GM23248 (cell line): Measurements from ENCODE around the gene RAC2. TPM values are rescaled to one million over a fixed set of nuclear protein-coding genes. Genes with fewer than 3 reads are reported as not detected.

Experiments
- DNase-seq: peaks from one replicate; pipeline ENCODE4 v3.0.0-alpha.2; 2015
- H2AFZ ChIP-seq: fragments of 200-600 bp; sonication (generic); 2 replicates; pipeline ENCODE4 v1.6.1; 2016; ENCODE audit warnings: antibody characterized with exemption
- H3F3A ChIP-seq: fragments of 200-600 bp; sonication (generic); 2 replicates; pipeline ENCODE4 v1.6.1; 2016; ENCODE audit warnings: mild to moderate bottlenecking, antibody characterized with exemption, mixed run types; ENCODE audit not compliant: insufficient read depth
- H3K27ac ChIP-seq: fragments of 200-600 bp; sonication (generic); 2 replicates; pipeline ENCODE4 v1.5.1; 2016; ENCODE audit warnings: mild to moderate bottlenecking
- H3K27me3 ChIP-seq: fragments of 200-600 bp; sonication (generic); replicated peaks from 2 replicates; pipeline ENCODE4 v1.6.1; 2016; ENCODE audit warnings: mild to moderate bottlenecking; ENCODE audit not compliant: insufficient read depth
- H3K36me3 ChIP-seq: fragments of 200-600 bp; sonication (generic); 2 replicates; pipeline ENCODE4 v1.6.1; 2016; ENCODE audit warnings: low read depth, mild to moderate bottlenecking
- H3K4me1 ChIP-seq: fragments of 200-600 bp; sonication (generic); 2 replicates; pipeline ENCODE4 v1.6.1; 2016; ENCODE audit warnings: mild to moderate bottlenecking; ENCODE audit not compliant: insufficient read depth
- H3K4me2 ChIP-seq: fragments of 200-600 bp; sonication (generic); one replicate; pipeline ENCODE4 v1.6.1; 2016; ENCODE audit warnings: mild to moderate bottlenecking; ENCODE audit not compliant: unreplicated experiment
- H3K4me3 ChIP-seq: fragments of 200-600 bp; sonication (generic); 2 replicates; pipeline ENCODE4 v1.5.1; 2016; ENCODE audit warnings: mild to moderate bottlenecking
- H3K79me2 ChIP-seq: fragments of 200-600 bp; sonication (generic); 2 replicates; pipeline ENCODE4 v1.6.1; 2016; ENCODE audit warnings: mild to moderate bottlenecking; ENCODE audit not compliant: insufficient read depth
- H3K9ac ChIP-seq: fragments of 200-600 bp; sonication (generic); 2 replicates; pipeline ENCODE4 v1.6.1; 2016; ENCODE audit warnings: mild to moderate bottlenecking
- H3K9me2 ChIP-seq: fragments of 200-600 bp; sonication (generic); 2 replicates; pipeline ENCODE4 v1.6.1; 2016; ENCODE audit warnings: mixed run types, mild to moderate bottlenecking, moderate library complexity; ENCODE audit not compliant: insufficient read depth
- H3K9me3 ChIP-seq: fragments of 200-600 bp; sonication (generic); one replicate; pipeline ENCODE4 v1.6.1; 2017; ENCODE audit warnings: low read depth
- H4K20me1 ChIP-seq: fragments of 200-600 bp; sonication (generic); 2 replicates; pipeline ENCODE4 v1.6.0; 2016; ENCODE audit not compliant: insufficient read depth
- EZH2 ChIP-seq: fragments of 200-600 bp; sonication (generic); IDR thresholded peaks from 2 replicates; pipeline ENCODE4 v1.6.1; 2018; ENCODE audit warnings: antibody characterized with exemption, mild to moderate bottlenecking; ENCODE audit not compliant: insufficient read depth, poor library complexity, severe bottlenecking
- EZH2phosphoT487 ChIP-seq: fragments of 200-600 bp; sonication (generic); IDR thresholded peaks from 2 replicates; pipeline ENCODE4 v1.6.1; 2018; ENCODE audit warnings: antibody characterized with exemption, moderate library complexity, mild to moderate bottlenecking, low read depth; ENCODE audit not compliant: insufficient read depth
- WGBS, 2 experiments: methylation state at CpG; one replicate each; pipeline ENCODE4 v1.1.6; 2015 to 2017; ENCODE audit warnings: low lambda C conversion rate in 2 of 2, low coverage in 1 of 2; ENCODE audit errors: missing lambda C conversion rate in 2 of 2; 5-methylcytosine and 5-hydroxymethylcytosine counted together
- in situ Hi-C: fragments of 300-500 bp; cut with MboI; formaldehyde crosslinking; loops from 2 replicates; pipeline ENCODE4 v1.15.0; 2020
- polyA plus RNA-seq: library from polyadenylated mRNA; unstranded; fragments of >200 nt; fragmentation: Nextera tagmentation; extraction: Ambion mirVana; gene quantifications from 2 replicates; pipeline ENCODE4 v1.2.1, GENCODE V29; 2016
- total RNA-seq: library from RNA; depleted of rRNA; stranded (reverse); fragments of >200 nt; shearing (Covaris generic); gene quantifications from 2 replicates; pipeline ENCODE4 v1.2.3, GENCODE V29; 2014

The RAC2 gene
- total and polyA plus RNA-seq, 2 experiments from 2014 or later: 34.9 to 35.1 TPM

DNA sequence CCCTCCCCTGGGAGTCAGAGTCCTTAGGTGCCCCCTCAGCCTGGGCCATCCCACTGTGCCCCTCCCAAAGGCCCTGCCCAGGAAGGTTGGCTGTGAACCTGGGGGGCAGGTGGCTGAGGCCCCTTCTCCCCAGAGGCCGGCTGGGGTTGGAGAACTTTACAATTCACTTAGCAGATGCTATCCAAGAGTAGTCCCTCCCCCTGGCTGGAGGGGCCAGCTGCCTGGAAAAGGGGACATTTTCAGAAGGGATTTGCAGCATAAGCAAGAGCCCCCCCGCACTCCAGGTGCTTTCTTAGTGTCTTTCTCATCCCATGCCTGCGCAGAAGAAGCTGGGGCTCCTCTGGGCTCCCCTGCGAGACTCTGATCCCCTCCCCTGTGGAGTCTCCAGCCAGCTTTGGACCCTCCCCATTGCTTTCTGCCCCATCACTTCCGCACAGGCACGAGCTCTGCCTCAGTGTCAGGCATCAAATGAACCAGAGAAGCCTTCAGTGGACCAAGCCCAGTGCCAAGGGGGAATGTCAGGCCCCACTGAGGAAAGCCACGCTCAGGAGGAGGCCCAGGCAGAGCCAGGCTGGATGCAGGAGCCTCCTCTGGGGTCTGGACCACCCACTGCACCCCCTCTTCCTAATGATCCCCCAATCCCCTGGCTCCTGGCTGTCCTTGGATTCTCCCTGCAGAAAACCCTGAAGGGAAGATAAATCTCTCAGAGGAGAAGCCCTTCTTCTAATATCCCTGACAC is 35.5 kb downstream of the RAC2 start:
- no peak overlapping the region for H3K27ac ChIP-seq
- 59 to 68% methylated on average over 7 of the region's 7 CpGs for WGBS, 2 experiments
- H2AFZ ChIP-seq: no peak overlapping the region
- no peaks in the 10 kb centered on the region for H3F3A ChIP-seq
- H3K4me3 ChIP-seq: no peak overlapping the region
- DNase-seq: no peak
- in situ Hi-C loops: no loop called here
- no peak overlapping the region for H3K9ac ChIP-seq
- H3K9me2 ChIP-seq: no peaks in the 10 kb centered on the region
- H3K4me1 ChIP-seq: 0 out of 2 replicates have a peak, but pooled peaks cover 4% of the 10 kb centered on the region
- H4K20me1 ChIP-seq: no peaks in the 10 kb centered on the region
- H3K9me3 ChIP-seq: no peaks in the 10 kb centered on the region
- H3K36me3 ChIP-seq: no peaks in the 10 kb centered on the region
- no peaks in the 10 kb centered on the region for H3K79me2 ChIP-seq
- H3K4me2 ChIP-seq: no peak overlapping the region
- 0 out of 2 replicates have a peak, but pooled peaks cover 3% of the 10 kb centered on the region for H3K27me3 ChIP-seq
- TF ChIP-seq EZH2phosphoT487 (no peak), EZH2 (no peak)

DNA sequence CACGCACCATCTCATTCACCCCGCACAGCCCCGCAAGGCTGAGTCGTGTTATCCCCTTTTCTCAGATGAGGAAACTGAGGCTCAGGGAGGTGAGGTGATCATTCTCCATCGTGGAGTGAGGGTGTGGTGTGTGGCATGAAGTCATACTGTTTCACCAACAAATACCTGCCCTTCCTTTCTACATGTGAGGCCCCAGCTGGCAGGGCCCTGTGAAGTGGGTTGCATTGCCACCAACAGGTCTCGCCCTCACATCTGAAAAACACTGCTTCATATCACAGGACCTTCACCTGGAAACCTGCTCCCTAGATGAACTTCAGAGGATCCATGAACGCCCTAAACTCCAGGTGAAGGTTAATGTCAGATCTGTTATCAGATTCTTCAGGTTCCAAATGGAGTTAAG is 36.1 kb downstream of the RAC2 start:
- no peaks in the 10 kb centered on the region for H3K79me2 ChIP-seq
- WGBS, 2 experiments: 70 to 82% methylated on average over 7 of the region's 7 CpGs
- no peaks in the 10 kb centered on the region for H3K9me3 ChIP-seq
- no peaks in the 10 kb centered on the region for H3K9me2 ChIP-seq
- no peak for TF ChIP-seq EZH2phosphoT487
- TF ChIP-seq EZH2: no peak
- H3K27ac ChIP-seq: no peak overlapping the region
- H3K27me3 ChIP-seq: 0 out of 2 replicates have a peak, but pooled peaks cover 1% of the 10 kb centered on the region
- no peak overlapping the region for H3K9ac ChIP-seq
- no peak overlapping the region for H3K4me3 ChIP-seq
- no peaks in the 10 kb centered on the region for H4K20me1 ChIP-seq
- H2AFZ ChIP-seq: no peak overlapping the region
- no peak overlapping the region for H3K4me2 ChIP-seq
- H3F3A ChIP-seq: no peaks in the 10 kb centered on the region
- in situ Hi-C loops: no loop called here
- 0 out of 2 replicates have a peak, but pooled peaks cover 4% of the 10 kb centered on the region for H3K4me1 ChIP-seq
- no peak for DNase-seq
- H3K36me3 ChIP-seq: no peaks in the 10 kb centered on the region

DNA sequence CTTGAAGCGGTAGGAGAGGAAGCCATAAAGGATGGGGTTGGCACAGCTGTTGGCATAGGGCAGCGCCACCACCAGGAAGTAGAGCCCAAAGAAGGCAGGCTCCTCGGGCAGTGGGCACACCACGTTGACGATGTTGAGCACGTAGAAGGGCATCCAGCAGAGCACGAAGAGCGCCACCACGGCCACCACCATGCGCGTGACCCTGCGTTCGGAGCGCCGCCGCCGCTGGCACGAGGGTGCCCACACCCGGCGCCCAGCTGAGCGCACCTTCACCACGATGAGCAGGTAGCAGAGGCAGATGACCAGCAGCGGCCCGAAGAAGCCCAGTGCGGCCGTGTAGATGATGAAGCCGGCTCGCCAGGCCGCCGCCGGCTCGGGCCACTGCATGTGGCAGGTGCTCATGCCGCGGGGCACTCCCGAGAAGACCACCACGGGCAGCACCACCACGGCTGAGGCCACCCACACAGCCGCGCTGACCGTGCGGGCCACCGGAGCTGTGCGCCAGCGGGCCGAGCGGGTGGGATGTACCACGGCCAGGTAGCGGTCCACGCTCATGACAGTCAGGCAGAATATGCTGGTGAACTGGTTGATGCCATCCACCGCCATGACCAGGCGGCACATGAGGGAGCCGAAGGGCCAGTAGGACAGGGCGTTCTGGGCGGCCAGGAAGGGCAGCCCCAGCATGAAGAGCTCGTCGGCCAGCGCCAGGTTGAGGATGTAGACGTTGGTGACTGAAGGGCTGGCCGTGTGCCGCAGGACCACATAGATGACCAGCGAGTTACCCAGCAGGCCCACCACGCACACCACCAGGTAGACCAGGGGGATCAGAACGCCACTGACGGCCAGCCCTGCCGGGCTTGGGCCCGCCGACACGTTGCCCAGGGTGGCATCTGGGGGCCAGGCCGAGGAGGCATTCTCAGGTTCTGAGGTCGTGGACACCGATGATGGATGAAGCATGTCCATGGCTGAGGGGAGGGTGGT is 36.9 kb downstream of the RAC2 start:
- in situ Hi-C loops: no loop called here
- 81 to 86% methylated on average over 57 to 70 of the region's 71 CpGs for WGBS, 2 experiments
- Histone ChIP-seq H3K9ac (no peak overlapping the region), H2AFZ (no peak overlapping the region), H3K4me1 (0 out of 2 replicates have a peak, but pooled peaks cover 2% of the 10 kb centered on the region), H3K4me3 (no peak overlapping the region), H3K79me2 (no peaks in the 10 kb centered on the region), H3K27ac (no peak overlapping the region), H3K27me3 (no peaks in the 10 kb centered on the region), H3F3A (no peaks in the 10 kb centered on the region), H3K4me2 (no peak overlapping the region), H3K9me3 (no peaks in the 10 kb centered on the region), H3K9me2 (no peaks in the 10 kb centered on the region), H4K20me1 (no peaks in the 10 kb centered on the region), H3K36me3 (no peaks in the 10 kb centered on the region)
- no peak for DNase-seq
- TF ChIP-seq EZH2 (no peak), EZH2phosphoT487 (no peak)

DNA sequence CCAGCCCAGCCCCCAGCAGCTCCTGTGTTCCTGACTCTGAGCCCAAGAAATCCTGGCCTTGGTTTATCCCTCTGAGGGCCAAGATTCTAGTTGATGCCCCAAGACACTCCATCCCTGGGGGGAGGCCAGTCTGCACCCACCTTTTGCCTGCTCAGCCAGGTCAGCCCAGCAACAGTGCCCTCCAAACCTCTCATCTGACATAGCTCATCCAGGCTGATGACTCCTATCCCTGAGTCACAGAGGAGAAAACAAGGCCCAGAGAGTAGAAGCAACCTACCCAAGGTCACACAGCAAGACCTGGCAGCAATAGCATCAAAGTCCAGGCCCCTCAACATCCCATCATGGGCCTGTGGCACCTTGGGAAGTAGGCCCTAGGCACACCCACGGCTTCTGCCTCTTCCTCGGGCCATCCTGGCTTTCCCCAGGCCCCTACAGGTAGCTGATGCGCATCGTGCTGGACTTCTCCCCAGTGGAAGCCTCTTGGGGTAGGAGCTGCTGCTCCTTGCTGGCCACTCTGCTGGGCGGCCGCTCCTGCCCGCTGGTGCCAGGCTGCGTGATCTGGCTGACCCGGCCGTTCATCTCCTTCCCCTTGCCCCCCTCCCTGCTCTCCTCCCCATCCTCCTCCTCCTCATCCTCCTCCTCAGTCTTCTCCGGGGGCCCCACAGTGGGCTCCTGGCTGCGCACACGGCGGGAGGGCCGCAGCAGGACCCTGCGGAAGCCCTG is 37.8 kb downstream of the RAC2 start:
- Histone ChIP-seq H3K27ac (no peak overlapping the region), H3K79me2 (no peaks in the 10 kb centered on the region), H3K9ac (no peak overlapping the region), H3K4me2 (no peak overlapping the region), H3F3A (no peaks in the 10 kb centered on the region), H3K4me3 (no peak overlapping the region), H3K27me3 (no peaks in the 10 kb centered on the region), H2AFZ (no peak overlapping the region), H4K20me1 (no peaks in the 10 kb centered on the region), H3K36me3 (no peaks in the 10 kb centered on the region), H3K9me3 (no peaks in the 10 kb centered on the region), H3K4me1 (no peaks in the 10 kb centered on the region), H3K9me2 (no peaks in the 10 kb centered on the region)
- 86 to 90% methylated on average over 10 to 16 of the region's 16 CpGs for WGBS, 2 experiments
- DNase-seq: no peak
- in situ Hi-C loops: no loop called here
- TF ChIP-seq EZH2phosphoT487 (no peak), EZH2 (no peak)
